H1 (cell line): ENCODE data around the gene RAI14. TPM values are rescaled to one million over a fixed set of nuclear protein-coding genes. Genes with fewer than 3 reads are reported as not detected.

Experiments
- CTCF ChIA-PET: fragments of 300-600 bp; sonication (Branson Sonifier 250); formaldehyde crosslinking; loops from one replicate; lab custom pipeline; 2021; ENCODE audit not compliant: partially characterized antibody; lab: Charles Lee
- POLR2A ChIA-PET: fragments of 300-600 bp; sonication (Branson Sonifier 250); formaldehyde crosslinking; loops from one replicate; lab custom pipeline; 2021; ENCODE audit warnings: inconsistent platforms; ENCODE audit not compliant: partially characterized antibody; lab: Charles Lee
- DNase-seq, 2 experiments: peaks; one replicate each; pipeline versions ENCODE4 v3.0.0 to v3.0.0-alpha.2; 2010 to 2022; ENCODE audit warnings: low spot score in 2 of 2, low read depth in 1 of 2, mixed read lengths in 1 of 2
- FAIRE-seq: peaks from 2 replicates; lab custom pipeline; 2011; peaks lifted over from hg19 to GRCh38; lab: Jason Lieb, UNC
- H2AFZ ChIP-seq: 2 replicates; pipeline ENCODE4 v1.8.1; 2012; ENCODE audit warnings: low read length, inconsistent platforms
- H2AK5ac ChIP-seq: 2 replicates; pipeline ENCODE4 v1.6.1; 2013; ENCODE audit warnings: low read depth, low read length
- H2BK120ac ChIP-seq: replicated peaks from 2 replicates; pipeline ENCODE3; 2013; ENCODE audit warnings: low read depth, low read length, inconsistent platforms
- H2BK12ac ChIP-seq: 2 replicates; pipeline ENCODE4 v1.6.1; 2013; ENCODE audit warnings: low read depth, low read length
- H2BK15ac ChIP-seq: 2 replicates; pipeline ENCODE4 v1.6.1; 2013; ENCODE audit warnings: low read length
- H2BK20ac ChIP-seq: 2 replicates; pipeline ENCODE4 v1.6.1; 2013; ENCODE audit warnings: low read length
- H2BK5ac ChIP-seq: 2 replicates; pipeline ENCODE4 v1.6.1; 2013; ENCODE audit warnings: low read depth, low read length
- H3K14ac ChIP-seq: 2 replicates; pipeline ENCODE4 v1.6.1; 2013; ENCODE audit warnings: inconsistent platforms; ENCODE audit not compliant: insufficient read length
- H3K18ac ChIP-seq: 2 replicates; pipeline ENCODE4 v1.6.1; 2013; ENCODE audit warnings: low read length; ENCODE audit errors: extremely low read depth
- H3K23ac ChIP-seq: 2 replicates; pipeline ENCODE4 v1.6.1; 2013; ENCODE audit warnings: inconsistent platforms; ENCODE audit not compliant: insufficient read length
- H3K23me2 ChIP-seq: 2 replicates; pipeline ENCODE4 v1.6.1; 2013; ENCODE audit warnings: low read depth, low read length
- H3K27ac ChIP-seq: 2 replicates; pipeline ENCODE4 v1.6.1; 2011; ENCODE audit warnings: low read depth, low read length, inconsistent platforms
- H3K27me3 ChIP-seq, 4 experiments: replicated peaks in 1 of 4; 1 replicate in 1 of 4; 2 replicates in 3 of 4; pipeline versions ENCODE4 v1.6.1 to v1.8.1; 2011 to 2013; ENCODE audit warnings: low read length in 3 of 4, mild to moderate bottlenecking in 3 of 4, inconsistent platforms in 2 of 4, mixed read lengths in 2 of 4, moderate library complexity in 1 of 4; ENCODE audit not compliant: control insufficient read depth in 3 of 4, insufficient read depth in 3 of 4; ENCODE audit errors: extremely low read depth in 1 of 4
- H3K36me3 ChIP-seq, 4 experiments: 2 replicates each; pipeline versions ENCODE4 v1.6.1 to v1.8.1; 2011 to 2013; ENCODE audit warnings: mild to moderate bottlenecking in 4 of 4, low read length in 3 of 4, moderate library complexity in 2 of 4, control low read depth in 1 of 4, inconsistent platforms in 1 of 4; ENCODE audit not compliant: insufficient read depth in 4 of 4, control insufficient read depth in 2 of 4
- H3K4ac ChIP-seq: replicated peaks from 2 replicates; pipeline ENCODE3; 2013; ENCODE audit warnings: low read length, low read depth, mixed read lengths, inconsistent platforms; ENCODE audit not compliant: insufficient read length
- H3K4me1 ChIP-seq, 4 experiments: replicated peaks in 1 of 4; 1 replicate in 1 of 4; 2 replicates in 3 of 4; pipeline versions ENCODE4 v1.6.1 to v1.8.1; 2011 to 2013; ENCODE audit warnings: low read length in 3 of 4, inconsistent platforms in 2 of 4, mixed read lengths in 1 of 4; ENCODE audit not compliant: insufficient read depth in 4 of 4, control insufficient read depth in 3 of 4
- H3K4me2 ChIP-seq, 2 experiments: 2 replicates each; pipeline versions ENCODE4 v1.6.1 to v1.8.1; 2011 to 2013; ENCODE audit warnings: low read depth in 2 of 2, low read length in 2 of 2, control low read depth in 1 of 2, inconsistent platforms in 1 of 2, mild to moderate bottlenecking in 1 of 2; ENCODE audit not compliant: insufficient read depth in 1 of 2
- H3K4me3 ChIP-seq, 4 experiments: fragments of 200-600, 300-600 bp in 1 of 4; sonication (generic), shearing (Covaris generic), sonication (Bioruptor Twin) in 1 of 4; 2 replicates each; pipeline versions ENCODE4 v1.5.1 to v1.8.1; 2011 to 2016; ENCODE audit warnings: low read length in 4 of 4, low read depth in 3 of 4, control low read depth in 2 of 4, inconsistent platforms in 2 of 4, mild to moderate bottlenecking in 2 of 4, mixed read lengths in 1 of 4, moderate library complexity in 1 of 4; ENCODE audit not compliant: insufficient read depth in 2 of 4; ENCODE audit errors: extremely low read depth in 1 of 4
- H3K56ac ChIP-seq: replicated peaks from 2 replicates; pipeline ENCODE3; 2013; ENCODE audit warnings: low read depth, mild to moderate bottlenecking, mixed read lengths, low read length, inconsistent platforms; ENCODE audit not compliant: insufficient read length
- H3K79me1 ChIP-seq: 2 replicates; pipeline ENCODE4 v1.6.1; 2013; ENCODE audit warnings: low read depth, low read length, control low read depth
- H3K79me2 ChIP-seq, 2 experiments: 2 replicates each; pipeline versions ENCODE4 v1.6.1 to v1.8.1; 2012 to 2013; ENCODE audit warnings: low read length in 2 of 2, mild to moderate bottlenecking in 2 of 2, inconsistent platforms in 1 of 2; ENCODE audit not compliant: insufficient read depth in 2 of 2, control insufficient read depth in 1 of 2
- H3K9ac ChIP-seq, 4 experiments: replicated peaks in 1 of 4; 1 replicate in 1 of 4; 2 replicates in 3 of 4; pipeline versions ENCODE4 v1.6.1 to v1.8.1; 2011 to 2013; ENCODE audit warnings: low read depth in 3 of 4, low read length in 3 of 4, control low read depth in 2 of 4, mild to moderate bottlenecking in 2 of 4, moderate library complexity in 2 of 4, inconsistent platforms in 1 of 4; ENCODE audit errors: extremely low read depth in 1 of 4
- H3K9me3 ChIP-seq, 2 experiments: 2 replicates each; pipeline versions ENCODE4 v1.6.1 to v1.8.1; 2012 to 2013; ENCODE audit warnings: mild to moderate bottlenecking in 2 of 2, moderate library complexity in 2 of 2, control low read depth in 1 of 2, inconsistent platforms in 1 of 2, low read depth in 1 of 2, low read length in 1 of 2, mixed read lengths in 1 of 2; ENCODE audit not compliant: insufficient read depth in 2 of 2
- H4K20me1 ChIP-seq, 2 experiments: replicated peaks in 1 of 2; 2 replicates each; pipeline versions ENCODE3 to v1.8.1; 2011 to 2013; ENCODE audit warnings: inconsistent platforms in 2 of 2, low read length in 2 of 2, mild to moderate bottlenecking in 1 of 2; ENCODE audit not compliant: insufficient read depth in 2 of 2, control insufficient read depth in 1 of 2
- H4K5ac ChIP-seq: 2 replicates; pipeline ENCODE4 v1.6.1; 2013; ENCODE audit warnings: low read length, low read depth, mixed read lengths, inconsistent platforms; ENCODE audit not compliant: insufficient read length
- H4K8ac ChIP-seq: 2 replicates; pipeline ENCODE4 v1.8.0; 2013; ENCODE audit warnings: mild to moderate bottlenecking, moderate library complexity, low read length, inconsistent platforms; ENCODE audit not compliant: insufficient read depth; ENCODE audit errors: extremely low read depth
- H4K91ac ChIP-seq: replicated peaks from 2 replicates; pipeline ENCODE3; 2013; ENCODE audit warnings: low read length, mixed read lengths, inconsistent platforms; ENCODE audit not compliant: insufficient read length
- BRCA1 ChIP-seq: IDR thresholded peaks from 2 replicates; pipeline ENCODE4 v1.6.1; 2012; ENCODE audit warnings: low read depth, low read length, improper control_type of control experiment
- CBX5 ChIP-seq: fragments of 300-800, 300-1000 bp; sonication (generic); IDR thresholded peaks from 2 replicates; pipeline ENCODE4 v1.7.1; 2016; ENCODE audit warnings: antibody characterized with exemption, low read length, low read depth
- CBX8 ChIP-seq: fragments of 300-800, 300-1000 bp; sonication (generic); IDR thresholded peaks from 2 replicates; pipeline ENCODE4 v1.7.1; 2016; ENCODE audit warnings: low read depth, low read length, borderline replicate concordance
- CHD1 ChIP-seq: IDR thresholded peaks from 2 replicates; pipeline ENCODE4 v1.6.1; 2012; ENCODE audit warnings: low read depth, low read length, improper control_type of control experiment
- CTBP2 ChIP-seq: IDR thresholded peaks from 2 replicates; pipeline ENCODE4 v1.7.0; 2011; ENCODE audit warnings: borderline replicate concordance, mild to moderate bottlenecking, moderate library complexity, mixed read lengths, low read length; ENCODE audit not compliant: insufficient read depth, insufficient read length
- NANOG ChIP-seq: IDR thresholded peaks from 2 replicates; pipeline ENCODE4 v1.6.1; 2011; ENCODE audit warnings: low read length, low read depth, mild to moderate bottlenecking, inconsistent platforms; ENCODE audit not compliant: insufficient read depth, poor library complexity, severe bottlenecking
- NRF1 ChIP-seq: IDR thresholded peaks from 2 replicates; pipeline ENCODE4 v1.6.1; 2011; ENCODE audit warnings: mild to moderate bottlenecking, low read depth, low read length, improper control_type of control experiment
- RBBP5 ChIP-seq: IDR thresholded peaks from 2 replicates; pipeline ENCODE4 v1.7.1; 2012; ENCODE audit warnings: low read depth, mild to moderate bottlenecking, inconsistent platforms, low read length, moderate library complexity, borderline replicate concordance
- RXRA ChIP-seq: IDR thresholded peaks from 2 replicates; pipeline ENCODE4 v1.6.1; 2011; ENCODE audit warnings: low read depth, mild to moderate bottlenecking, low read length, moderate library complexity; ENCODE audit not compliant: insufficient read depth
- SAP30 ChIP-seq: fragments of 300-600 bp; sonication (generic); IDR thresholded peaks from 2 replicates; pipeline ENCODE4 v1.7.1; 2012; ENCODE audit warnings: low read length, moderate library complexity, mild to moderate bottlenecking, inconsistent platforms; ENCODE audit not compliant: insufficient read depth, insufficient replicate concordance
- SP1 ChIP-seq: IDR thresholded peaks from 2 replicates; pipeline ENCODE4 v1.6.1; 2011; ENCODE audit warnings: low read depth, low read length
- SP2 ChIP-seq: IDR thresholded peaks from 2 replicates; pipeline ENCODE4 v1.6.1; 2012; ENCODE audit warnings: mild to moderate bottlenecking, low read length, inconsistent platforms
- TAF1 ChIP-seq: IDR thresholded peaks from 2 replicates; pipeline ENCODE4 v1.6.1; 2011; ENCODE audit warnings: mild to moderate bottlenecking, low read depth, low read length
- WGBS, 2 experiments: shearing (Covaris generic) in 1 of 2; methylation state at CpG; one replicate each; pipeline versions ENCODE4 v1.1.6 to v1.1.7; 2013 to 2015; ENCODE audit warnings: low lambda C conversion rate in 2 of 2, mixed read lengths in 2 of 2, inconsistent platforms in 1 of 2, low coverage in 1 of 2, missing lambda C conversion rate in 1 of 2; ENCODE audit not compliant: insufficient replicate concordance in 2 of 2, insufficient coverage in 1 of 2, insufficient read length in 1 of 2; ENCODE audit errors: extremely low coverage in 1 of 2, missing lambda C conversion rate in 1 of 2; 5-methylcytosine and 5-hydroxymethylcytosine counted together
- polyA plus RNA-seq, 7 experiments: library from polyadenylated mRNA; depleted of rRNA in 3 of 7; stranded (reverse) in 5 of 7; unstranded in 2 of 7; fragments of >200 nt in 5 of 7; fragments of 200-250 nt in 2 of 7; gene quantifications; 1 replicate in 5 of 7; 2 replicates in 1 of 7; 4 replicates in 1 of 7; pipeline versions ENCODE4 v1.2.1 to v1.2.3, GENCODE V29; 2011 to 2013; ENCODE audit warnings: missing spikeins in 2 of 7, mixed read lengths in 2 of 7
- total RNA-seq: library from RNA; stranded (reverse); fragmentation: NEBNext Ultra II Directional; extraction: Animal tissue kit (Norgen Biotek cat#: 25700); gene quantifications from 2 replicates; pipeline ENCODE4 v1.2.1, GENCODE V29; 2021
- TF ChIP-seq, protein P1 (sequence below): IDR thresholded peaks from 2 replicates; pipeline ENCODE4 v1.6.1; 2012; ENCODE audit warnings: inconsistent platforms

RAI14 gene
- total and polyA plus RNA-seq, 2 of the 8 experiments (the other 6 are each of a cell fraction or from before 2014, with no cell fraction given): 48.4 to 210 TPM

DNA sequence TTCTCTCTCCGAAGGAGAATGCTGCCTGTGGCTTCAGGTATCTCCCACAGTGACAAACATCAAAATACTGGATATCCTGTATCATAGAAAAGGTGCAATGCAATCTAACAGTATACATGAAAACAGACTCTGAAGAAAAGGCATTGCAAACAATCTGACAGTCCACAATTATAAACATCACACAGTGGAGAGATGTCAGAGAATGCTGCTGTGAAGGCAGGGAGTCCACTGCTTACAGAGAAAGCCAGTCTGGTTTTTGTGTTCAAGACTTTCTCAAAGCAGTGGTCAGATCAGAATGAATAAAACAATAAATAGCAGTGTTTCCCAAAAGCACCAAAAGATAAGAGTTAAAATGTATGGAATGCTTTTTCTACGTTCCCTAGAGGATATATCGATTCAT lies 211.5 kb downstream of the RAI14 start:
- Histone ChIP-seq H3K23ac (no peak overlapping the region), H3K79me2 (no peaks in the 10 kb centered on the region), H3K4me3 (no peak overlapping the region), H2BK5ac (no peak overlapping the region), H2AFZ (no peak overlapping the region), H3K4ac (no peak overlapping the region), H4K5ac (no peak overlapping the region), H3K9ac (no peak overlapping the region), H2BK120ac (no peak overlapping the region), H3K27ac (no peak overlapping the region), H3K36me3 (peaks cover 0 to 2% (median 0%) of the 10 kb centered on the region in 4 experiments; a peak in 1 of 8 replicates), H3K9me3 (no peaks in the 10 kb centered on the region), H4K8ac (no peak overlapping the region), H3K56ac (no peak overlapping the region), H2AK5ac (no peak overlapping the region), H2BK12ac (no peak overlapping the region), H3K27me3 (no peaks in the 10 kb centered on the region), H3K79me1 (no peaks in the 10 kb centered on the region), H3K14ac (no peak overlapping the region), H3K23me2 (no peaks in the 10 kb centered on the region), H3K4me2 (no peak overlapping the region), H3K18ac (no peak overlapping the region), H2BK20ac (no peak overlapping the region), H4K20me1 (no peaks in the 10 kb centered on the region), H2BK15ac (no peak overlapping the region), H4K91ac (no peak overlapping the region), H3K4me1 (peaks cover 5 to 15% (median 8%) of the 10 kb centered on the region in 4 experiments)
- CTCF ChIA-PET: interaction anchor here (0.6 to 1.5 kb wide), 3 partner anchors 20 to 344 kb away, joined by 3 to 4 read pairs (median 3); no protein-coding TSS in a partner anchor
- DNase-seq: no peak
- no peak for FAIRE-seq
- 89% methylated on average over 3 of the region's 3 CpGs; no CpG with 5 or more reads in 1 of the 2 experiments for WGBS, 2 experiments
- POLR2A ChIA-PET: interaction anchor here (1.2 to 1.3 kb wide), 2 partner anchors 29 to 47 kb away, joined by 3 read pairs; partner anchors contain the start of gene TTC23L
- no peak for TF ChIP-seq SAP30
- no peak for TF ChIP-seq CBX5
- no peak for TF ChIP-seq TAF1
- TF ChIP-seq CTBP2: no peak
- no peak for TF ChIP-seq RBBP5
- no peak for TF ChIP-seq SP1
- TF ChIP-seq NRF1: no peak
- TF ChIP-seq RXRA: no peak
- TF ChIP-seq BRCA1: no peak
- no peak for TF ChIP-seq SP2
- no peak for TF ChIP-seq NANOG
- TF ChIP-seq CHD1: no peak
- no peak for TF ChIP-seq CBX8
- TF ChIP-seq, protein P1, sequence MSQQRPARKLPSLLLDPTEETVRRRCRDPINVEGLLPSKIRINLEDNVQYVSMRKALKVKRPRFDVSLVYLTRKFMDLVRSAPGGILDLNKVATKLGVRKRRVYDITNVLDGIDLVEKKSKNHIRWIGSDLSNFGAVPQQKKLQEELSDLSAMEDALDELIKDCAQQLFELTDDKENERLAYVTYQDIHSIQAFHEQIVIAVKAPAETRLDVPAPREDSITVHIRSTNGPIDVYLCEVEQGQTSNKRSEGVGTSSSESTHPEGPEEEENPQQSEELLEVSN: no peak
